HG02763 (cell line): ENCODE data around the gene GPR179.

ENCODE experiments used
- ATAC-seq: cut with Tn5 transposase; IDR thresholded peaks from one replicate; pipeline ENCODE4 v1.9.1; 2021; ENCODE audit warnings: mild to moderate bottlenecking, moderate library complexity; ENCODE audit not compliant: unreplicated experiment

Gene GPR179

GRCh38 chr17:38349097-38349730 lies 5.5 kb upstream of the GPR179 start:
- ATAC-seq: no peak

GRCh38 chr17:38345743-38346142 lies 2.0 kb upstream of the GPR179 start:
- no peak for ATAC-seq

- ATAC-seq: no peak
Observed at GRCh38 chr17:38344420-38344745, 627 bp upstream of the GPR179 start.

- no peak for ATAC-seq
Observed at GRCh38 chr17:38342886-38343607, 709 bp downstream of the GPR179 start.

- ATAC-seq: no peak
Observed at GRCh38 chr17:38341035-38341721, 2.6 kb downstream of the GPR179 start.

- ATAC-seq: no peak
Observed at GRCh38 chr17:38339891-38340290, 3.9 kb downstream of the GPR179 start.

GRCh38 chr17:38338535-38338934 lies 5.2 kb downstream of the GPR179 start:
- no peak for ATAC-seq

- ATAC-seq: no peak
Observed at GRCh38 chr17:38338053-38338452, 5.7 kb downstream of the GPR179 start.

GRCh38 chr17:38336838-38337237 lies 6.9 kb downstream of the GPR179 start:
- no peak for ATAC-seq

- ATAC-seq: no peak
Observed at GRCh38 chr17:38334480-38335364, 9.0 kb downstream of the GPR179 start.

GRCh38 chr17:38333635-38334295 lies 10.0 kb downstream of the GPR179 start:
- no peak for ATAC-seq

- ATAC-seq: no peak
Observed at GRCh38 chr17:38332735-38333134, 11.0 kb downstream of the GPR179 start.

GRCh38 chr17:38330941-38331411 lies 12.8 kb downstream of the GPR179 start:
- no peak for ATAC-seq

GRCh38 chr17:38329808-38330730 lies 13.7 kb downstream of the GPR179 start:
- no peak for ATAC-seq

- no peak for ATAC-seq
Observed at GRCh38 chr17:38329284-38329683, 14.5 kb downstream of the GPR179 start.

- ATAC-seq: no peak
Observed at GRCh38 chr17:38328620-38329019, 15.1 kb downstream of the GPR179 start.

- ATAC-seq: no peak
Observed at GRCh38 chr17:38327936-38328335, 15.8 kb downstream of the GPR179 start.

GRCh38 chr17:38326996-38327792 lies 16.6 kb downstream of the GPR179 start:
- no peak for ATAC-seq
